ENCODE data around the gene WSCD2. TPM values are rescaled to one million over a fixed set of nuclear protein-coding genes. Genes with fewer than 3 reads are reported as not detected.

The WSCD2 gene
- total RNA-seq, 2 experiments from 2014 or later: not detected

- H3K4me1 Mint-ChIP-seq: no peaks in the 10 kb centered on the region
- ATAC-seq (ENCODE audit: low read depth): no peak
Observed at GRCh38 chr12:108116254-108116653, 12.8 kb upstream of the WSCD2 start.

GRCh38 chr12:108116699-108117098 lies 12.4 kb upstream of the WSCD2 start:
- Mint-ChIP-seq H3K27me3 (peaks cover 8% of the 10 kb centered on the region), H3K4me1 (no peaks in the 10 kb centered on the region), H3K4me3 (no peak overlapping the region), H3K27ac (no peak overlapping the region), H3K9me3 (peaks cover 1% of the 10 kb centered on the region), H3K36me3 (no peaks in the 10 kb centered on the region)
- ATAC-seq (ENCODE audit: low read depth) (no peak), DNase-seq (no peak)
- POLR2A ChIA-PET: no interaction called here

More at GRCh38 chr12:108116254-108116653, 12.8 kb upstream of the WSCD2 start:
- Mint-ChIP-seq H3K4me3 (no peak overlapping the region), H3K27me3 (peaks cover 8% of the 10 kb centered on the region), H3K27ac (no peak overlapping the region), H3K9me3 (peaks cover 1% of the 10 kb centered on the region), H3K36me3 (no peaks in the 10 kb centered on the region)
- no peak for DNase-seq
- POLR2A ChIA-PET: no interaction called here

GRCh38 chr12:108117163-108117849 lies 11.8 kb upstream of the WSCD2 start:
- Mint-ChIP-seq H3K4me3 (no peak overlapping the region), H3K27me3 (peaks cover 8% of the 10 kb centered on the region), H3K27ac (no peak overlapping the region), H3K4me1 (no peaks in the 10 kb centered on the region), H3K9me3 (peaks cover 1% of the 10 kb centered on the region), H3K36me3 (no peaks in the 10 kb centered on the region)
- ATAC-seq (ENCODE audit: low read depth) (no peak), DNase-seq (no peak)
- POLR2A ChIA-PET: no interaction called here

- H3K27ac Mint-ChIP-seq: no peak overlapping the region
- DNase-seq (no peak), ATAC-seq (ENCODE audit: low read depth) (no peak)
- no peaks in the 10 kb centered on the region for H3K4me1 Mint-ChIP-seq
- peaks cover 1% of the 10 kb centered on the region for H3K9me3 Mint-ChIP-seq
- H3K4me3 Mint-ChIP-seq: no peak overlapping the region
- POLR2A ChIA-PET: no interaction called here
- no peaks in the 10 kb centered on the region for H3K36me3 Mint-ChIP-seq
- H3K27me3 Mint-ChIP-seq: peaks cover 8% of the 10 kb centered on the region
Observed at GRCh38 chr12:108117902-108118301, 11.2 kb upstream of the WSCD2 start.

GRCh38 chr12:108119126-108119973 lies 9.7 kb upstream of the WSCD2 start:
- ATAC-seq (ENCODE audit: low read depth) (peak; percentile 42), DNase-seq (no peak)
- H3K9me3 Mint-ChIP-seq: peaks cover 1% of the 10 kb centered on the region
- H3K36me3 Mint-ChIP-seq: no peaks in the 10 kb centered on the region
- POLR2A ChIA-PET: no interaction called here
- H3K27ac Mint-ChIP-seq: no peak overlapping the region
- H3K27me3 Mint-ChIP-seq: peaks cover 11% of the 10 kb centered on the region
- peak overlapping the region; percentile 35 for H3K4me3 Mint-ChIP-seq
- H3K4me1 Mint-ChIP-seq: no peaks in the 10 kb centered on the region

GRCh38 chr12:108119974-108120862 lies 8.9 kb upstream of the WSCD2 start:
- DNase-seq (no peak), ATAC-seq (ENCODE audit: low read depth) (no peak)
- Mint-ChIP-seq H3K36me3 (no peaks in the 10 kb centered on the region), H3K27me3 (peaks cover 11% of the 10 kb centered on the region), H3K4me3 (no peak overlapping the region), H3K9me3 (peaks cover 1% of the 10 kb centered on the region), H3K27ac (no peak overlapping the region), H3K4me1 (no peaks in the 10 kb centered on the region)
- POLR2A ChIA-PET: no interaction called here

GRCh38 chr12:108120863-108121165 lies 8.3 kb upstream of the WSCD2 start:
- Mint-ChIP-seq H3K4me1 (no peaks in the 10 kb centered on the region), H3K27me3 (peaks cover 9% of the 10 kb centered on the region), H3K4me3 (no peak overlapping the region), H3K9me3 (peaks cover 1% of the 10 kb centered on the region), H3K36me3 (no peaks in the 10 kb centered on the region), H3K27ac (no peak overlapping the region)
- ATAC-seq (ENCODE audit: low read depth) (no peak), DNase-seq (no peak)
- POLR2A ChIA-PET: no interaction called here

GRCh38 chr12:108121320-108121719 lies 7.8 kb upstream of the WSCD2 start:
- no peaks in the 10 kb centered on the region for H3K36me3 Mint-ChIP-seq
- ATAC-seq (ENCODE audit: low read depth) (no peak), DNase-seq (no peak)
- peaks cover 1% of the 10 kb centered on the region for H3K9me3 Mint-ChIP-seq
- H3K27me3 Mint-ChIP-seq: peaks cover 14% of the 10 kb centered on the region
- H3K27ac Mint-ChIP-seq: no peak overlapping the region
- no peaks in the 10 kb centered on the region for H3K4me1 Mint-ChIP-seq
- no peak overlapping the region for H3K4me3 Mint-ChIP-seq
- POLR2A ChIA-PET: no interaction called here

- POLR2A ChIA-PET: no interaction called here
- DNase-seq (no peak), ATAC-seq (ENCODE audit: low read depth) (no peak)
- Mint-ChIP-seq H3K27ac (no peak overlapping the region), H3K36me3 (no peaks in the 10 kb centered on the region), H3K4me1 (no peaks in the 10 kb centered on the region), H3K27me3 (peaks cover 15% of the 10 kb centered on the region), H3K4me3 (no peak overlapping the region), H3K9me3 (peaks cover 1% of the 10 kb centered on the region)
Observed at GRCh38 chr12:108121728-108122471, 7.2 kb upstream of the WSCD2 start.

GRCh38 chr12:108122644-108123043 lies 6.4 kb upstream of the WSCD2 start:
- POLR2A ChIA-PET: no interaction called here
- peaks cover 1% of the 10 kb centered on the region for H3K4me1 Mint-ChIP-seq

GRCh38 chr12:108123402-108123801 lies 5.7 kb upstream of the WSCD2 start:
- ATAC-seq (ENCODE audit: low read depth) (no peak), DNase-seq (no peak)
- Mint-ChIP-seq H3K9me3 (peaks cover 1% of the 10 kb centered on the region), H3K4me3 (no peak overlapping the region), H3K27me3 (peaks cover 29% of the 10 kb centered on the region), H3K4me1 (peaks cover 1% of the 10 kb centered on the region), H3K36me3 (no peaks in the 10 kb centered on the region), H3K27ac (no peak overlapping the region)
- POLR2A ChIA-PET: no interaction called here

More at GRCh38 chr12:108122644-108123043, 6.4 kb upstream of the WSCD2 start:
- Mint-ChIP-seq H3K36me3 (no peaks in the 10 kb centered on the region), H3K9me3 (peaks cover 1% of the 10 kb centered on the region), H3K27ac (no peak overlapping the region), H3K4me3 (no peak overlapping the region), H3K27me3 (peaks cover 22% of the 10 kb centered on the region)
- DNase-seq: no peak
- no peak for ATAC-seq (ENCODE audit: low read depth)

- peaks cover 1% of the 10 kb centered on the region for H3K4me1 Mint-ChIP-seq
- POLR2A ChIA-PET: no interaction called here
- no peak for ATAC-seq (ENCODE audit: low read depth)
- no peak overlapping the region for H3K27ac Mint-ChIP-seq
- peaks cover 37% of the 10 kb centered on the region for H3K27me3 Mint-ChIP-seq
- no peak for DNase-seq
- no peaks in the 10 kb centered on the region for H3K36me3 Mint-ChIP-seq
- H3K9me3 Mint-ChIP-seq: peaks cover 1% of the 10 kb centered on the region
- no peak overlapping the region for H3K4me3 Mint-ChIP-seq
Observed at GRCh38 chr12:108125073-108125472, 4.0 kb upstream of the WSCD2 start.

- DNase-seq: no peak
- H3K4me3 Mint-ChIP-seq: no peak overlapping the region
- POLR2A ChIA-PET: no interaction called here
- ATAC-seq (ENCODE audit: low read depth): no peak
- H3K4me1 Mint-ChIP-seq: peaks cover 1% of the 10 kb centered on the region
- no peaks in the 10 kb centered on the region for H3K9me3 Mint-ChIP-seq
- no peaks in the 10 kb centered on the region for H3K36me3 Mint-ChIP-seq
- peaks cover 47% of the 10 kb centered on the region for H3K27me3 Mint-ChIP-seq
- no peak overlapping the region for H3K27ac Mint-ChIP-seq
Observed at GRCh38 chr12:108126212-108126611, 2.9 kb upstream of the WSCD2 start.
